Type B pancreatic cell (in vitro differentiated cells): ENCODE data around the gene MRPL52. TPM values are rescaled to one million over a fixed set of nuclear protein-coding genes. Genes with fewer than 3 reads are reported as not detected.
"Not testable (repeated sequence)": the region's sequence is repeated elsewhere in the genome, so short reads cannot be mapped to it uniquely, and the experiment has no call there.

Experiments used
- DNase-seq: peaks from one replicate; pipeline ENCODE4 v3.0.0; 2021; ENCODE audit warnings: mixed read lengths; ENCODE audit not compliant: unreplicated experiment; ENCODE audit errors: extremely low spot score
- H3K27ac Mint-ChIP-seq: 2 replicates; pipeline ENCODE4 v1.8.0; 2021; ENCODE audit warnings: mild to moderate bottlenecking, mixed read lengths
- H3K27me3 Mint-ChIP-seq: 2 replicates; pipeline ENCODE4 v1.8.0; 2021; ENCODE audit warnings: mixed read lengths
- H3K36me3 Mint-ChIP-seq: 2 replicates; pipeline ENCODE4 v1.8.0; 2021; ENCODE audit warnings: mixed read lengths
- H3K4me1 Mint-ChIP-seq: one replicate; pipeline ENCODE4 v1.8.0; 2021; ENCODE audit warnings: mixed read lengths; ENCODE audit not compliant: unreplicated experiment
- H3K4me3 Mint-ChIP-seq: 2 replicates; pipeline ENCODE4 v1.8.0; 2021; ENCODE audit warnings: mild to moderate bottlenecking, mixed read lengths
- H3K9me3 Mint-ChIP-seq: 2 replicates; pipeline ENCODE4 v1.8.0; 2021; ENCODE audit warnings: mixed read lengths
- total RNA-seq: library from RNA; stranded (reverse); gene quantifications from 2 replicates; pipeline ENCODE4 v1.2.1, GENCODE V29; 2021; ENCODE audit warnings: low replicate concordance
- TF ChIP-seq, protein P1 (sequence below): fragments of 200-600 bp; sonication (generic); conservative IDR thresholded peaks from 2 replicates; pipeline ENCODE4 v1.5.0; 2021; ENCODE audit warnings: antibody characterized with exemption, mild to moderate bottlenecking

Gene MRPL52
- total RNA-seq, 1 donor from 2014 or later: 96.6 TPM

DNA sequence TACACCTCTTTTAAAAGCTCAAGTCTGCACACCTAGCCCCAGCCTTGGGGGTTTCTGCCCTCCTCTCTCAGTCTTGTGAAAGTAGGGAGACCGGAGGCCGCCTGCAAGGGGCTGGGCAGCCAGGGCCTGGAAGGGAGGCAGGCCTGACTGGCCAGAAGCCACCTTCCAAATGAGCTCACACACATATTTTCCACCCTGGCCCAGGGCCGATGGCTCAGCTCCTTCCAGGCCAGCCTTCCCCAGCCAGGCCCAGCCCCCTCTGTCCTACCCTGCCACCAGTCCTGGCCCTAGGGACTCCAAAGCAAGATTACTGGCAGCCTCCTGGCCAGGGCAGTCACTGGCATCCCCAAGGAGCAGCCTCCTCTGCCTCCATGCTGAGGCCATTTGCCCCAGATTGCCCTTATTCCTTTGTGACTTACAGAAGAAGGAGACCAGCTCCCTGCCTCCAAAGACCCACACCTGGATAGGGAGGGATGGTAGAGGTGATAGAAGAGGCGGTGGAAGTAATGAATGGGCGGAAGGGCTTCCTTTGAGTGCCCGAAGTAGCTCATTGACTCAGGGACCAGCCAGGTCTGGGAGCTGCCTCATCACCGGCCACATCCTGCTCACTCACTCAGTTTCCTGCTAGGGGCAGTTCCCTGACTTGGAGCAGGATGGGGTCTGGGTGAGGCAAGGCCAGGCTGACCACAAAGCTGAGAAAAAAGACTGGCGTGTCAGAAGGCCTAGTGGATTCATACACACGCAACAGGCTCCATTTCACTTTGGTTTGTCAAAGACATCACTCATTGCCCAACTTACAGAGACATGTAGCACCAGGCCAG, 21.5 kb downstream of the MRPL52 start:
- H3K27ac Mint-ChIP-seq: no peak overlapping the region
- H3K27me3 Mint-ChIP-seq: no peaks in the 10 kb centered on the region
- H3K4me3 Mint-ChIP-seq: no peak overlapping the region
- peaks cover 27% of the 10 kb centered on the region for H3K4me1 Mint-ChIP-seq
- DNase-seq: no peak
- H3K9me3 Mint-ChIP-seq: no peaks in the 10 kb centered on the region
- TF ChIP-seq, protein P1, sequence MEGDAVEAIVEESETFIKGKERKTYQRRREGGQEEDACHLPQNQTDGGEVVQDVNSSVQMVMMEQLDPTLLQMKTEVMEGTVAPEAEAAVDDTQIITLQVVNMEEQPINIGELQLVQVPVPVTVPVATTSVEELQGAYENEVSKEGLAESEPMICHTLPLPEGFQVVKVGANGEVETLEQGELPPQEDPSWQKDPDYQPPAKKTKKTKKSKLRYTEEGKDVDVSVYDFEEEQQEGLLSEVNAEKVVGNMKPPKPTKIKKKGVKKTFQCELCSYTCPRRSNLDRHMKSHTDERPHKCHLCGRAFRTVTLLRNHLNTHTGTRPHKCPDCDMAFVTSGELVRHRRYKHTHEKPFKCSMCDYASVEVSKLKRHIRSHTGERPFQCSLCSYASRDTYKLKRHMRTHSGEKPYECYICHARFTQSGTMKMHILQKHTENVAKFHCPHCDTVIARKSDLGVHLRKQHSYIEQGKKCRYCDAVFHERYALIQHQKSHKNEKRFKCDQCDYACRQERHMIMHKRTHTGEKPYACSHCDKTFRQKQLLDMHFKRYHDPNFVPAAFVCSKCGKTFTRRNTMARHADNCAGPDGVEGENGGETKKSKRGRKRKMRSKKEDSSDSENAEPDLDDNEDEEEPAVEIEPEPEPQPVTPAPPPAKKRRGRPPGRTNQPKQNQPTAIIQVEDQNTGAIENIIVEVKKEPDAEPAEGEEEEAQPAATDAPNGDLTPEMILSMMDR: no peak
- H3K36me3 Mint-ChIP-seq: no peaks in the 10 kb centered on the region

DNA sequence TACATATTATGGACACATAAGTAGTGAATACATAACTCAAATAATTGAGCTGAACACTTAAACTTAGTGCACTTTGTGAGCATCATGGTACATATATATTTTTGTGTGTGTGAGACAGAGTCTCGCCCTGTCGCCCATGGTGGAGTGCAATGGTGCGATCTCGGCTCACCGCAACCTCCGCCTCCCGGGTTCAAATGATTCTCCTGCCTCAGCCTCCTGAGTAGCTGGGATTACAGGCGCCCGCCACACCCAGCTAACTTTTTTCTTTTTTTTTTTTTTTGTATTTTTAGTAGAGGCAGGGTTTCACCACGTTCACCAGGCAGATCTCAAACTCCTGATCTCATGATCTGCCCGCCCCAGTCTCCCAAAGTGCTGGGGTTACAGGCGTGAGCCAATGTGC, 22.5 kb downstream of the MRPL52 start:
- DNase-seq, H3K27me3 Mint-ChIP-seq, H3K36me3 Mint-ChIP-seq, H3K9me3 Mint-ChIP-seq, H3K27ac Mint-ChIP-seq, H3K4me3 Mint-ChIP-seq: not testable (repeated sequence)
- H3K4me1 Mint-ChIP-seq: peaks cover 27% of the 10 kb centered on the region

DNA sequence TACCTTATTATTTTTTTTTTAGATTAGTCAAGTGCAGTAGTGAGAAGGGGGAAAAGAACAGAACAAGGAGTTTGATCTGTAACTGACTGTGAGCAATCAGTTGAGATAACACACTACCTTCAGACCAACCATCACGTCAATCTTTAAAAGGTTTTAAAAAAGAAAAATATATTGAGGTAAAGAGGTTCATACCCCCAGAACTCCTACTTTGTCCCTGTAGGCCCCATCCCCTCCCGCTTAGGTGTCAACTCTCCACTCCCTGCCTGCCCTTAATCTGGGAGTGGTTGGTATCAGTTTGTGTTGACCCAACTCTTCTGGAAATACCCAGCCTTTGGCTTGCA, 22.9 kb downstream of the MRPL52 start:
- Mint-ChIP-seq H3K27ac (peak overlapping the region; percentile 83), H3K4me3 (peak overlapping the region; percentile 80), H3K27me3 (no peaks in the 10 kb centered on the region), H3K36me3 (no peaks in the 10 kb centered on the region), H3K9me3 (no peaks in the 10 kb centered on the region), H3K4me1 (peaks cover 26% of the 10 kb centered on the region)
- no peak for DNase-seq
- TF ChIP-seq, protein P1: no peak

DNA sequence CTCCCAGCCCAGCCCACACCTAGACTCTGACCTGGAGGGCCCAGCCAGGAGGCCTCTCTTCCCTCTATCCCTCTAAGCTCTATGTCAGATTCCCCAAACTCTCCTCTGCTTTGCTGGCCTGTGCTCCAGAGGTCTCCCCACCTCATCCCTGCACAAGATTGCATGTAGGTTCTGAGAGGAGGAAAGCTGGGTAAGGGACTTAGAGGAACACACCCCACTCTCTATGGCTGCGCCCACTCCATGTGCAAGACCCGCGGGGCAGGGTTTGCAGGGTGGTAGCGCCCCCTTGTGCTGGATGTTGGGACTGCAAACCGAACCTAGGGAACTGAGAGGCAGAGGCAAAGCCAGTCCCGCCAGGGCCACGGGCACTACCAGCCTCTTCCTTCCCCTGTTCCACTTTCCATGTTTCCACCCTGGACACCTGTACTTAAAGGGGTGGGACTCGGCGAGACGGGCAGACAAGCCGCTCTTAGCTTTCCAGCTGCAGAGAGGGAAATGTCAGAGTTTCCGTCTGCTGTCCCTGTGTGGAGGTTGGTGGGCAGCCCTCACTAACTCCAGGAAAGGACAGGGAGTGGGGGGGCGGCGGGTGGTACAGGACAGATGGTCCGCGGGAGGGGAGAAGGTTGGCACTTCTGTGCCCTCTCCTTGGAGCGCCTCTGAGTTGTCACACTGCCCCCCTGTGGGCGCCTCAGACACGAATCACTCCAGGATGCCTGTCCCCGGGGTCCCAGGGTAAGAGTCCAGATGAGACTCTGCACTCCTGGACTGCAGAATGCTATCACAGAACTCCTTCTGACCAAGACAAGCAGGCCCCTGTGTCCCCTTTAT, 23.5 kb downstream of the MRPL52 start:
- Mint-ChIP-seq H3K9me3 (no peaks in the 10 kb centered on the region), H3K4me3 (peak overlapping the region; percentile 80), H3K27me3 (no peaks in the 10 kb centered on the region), H3K4me1 (peaks cover 20% of the 10 kb centered on the region), H3K36me3 (no peaks in the 10 kb centered on the region), H3K27ac (peak overlapping the region; percentile 83)
- peak; percentile 96 for DNase-seq
- TF ChIP-seq, protein P1: peak; percentile 95

DNA sequence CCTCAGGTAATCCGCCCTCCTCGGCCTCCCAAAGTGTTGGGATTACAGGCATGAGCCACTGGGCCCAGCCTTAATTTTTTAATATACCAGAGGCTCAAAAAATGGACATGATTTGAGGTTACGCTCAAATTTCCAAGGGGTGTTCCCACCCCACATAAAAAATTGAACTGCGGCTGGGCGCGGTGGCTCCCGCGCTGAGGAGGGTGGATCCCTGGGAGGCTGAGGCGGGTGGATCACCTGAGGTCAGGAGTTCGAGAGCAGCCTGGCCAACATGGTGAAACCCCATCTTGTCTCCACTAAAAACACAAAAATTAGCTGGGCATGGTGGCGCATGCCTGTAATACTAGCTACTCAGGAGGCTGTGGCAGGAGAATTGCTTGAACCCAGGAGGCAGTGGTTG, 24.6 kb downstream of the MRPL52 start:
- H3K27ac Mint-ChIP-seq, H3K27me3 Mint-ChIP-seq, DNase-seq, H3K4me1 Mint-ChIP-seq, H3K4me3 Mint-ChIP-seq, H3K36me3 Mint-ChIP-seq, H3K9me3 Mint-ChIP-seq: not testable (repeated sequence)

DNA sequence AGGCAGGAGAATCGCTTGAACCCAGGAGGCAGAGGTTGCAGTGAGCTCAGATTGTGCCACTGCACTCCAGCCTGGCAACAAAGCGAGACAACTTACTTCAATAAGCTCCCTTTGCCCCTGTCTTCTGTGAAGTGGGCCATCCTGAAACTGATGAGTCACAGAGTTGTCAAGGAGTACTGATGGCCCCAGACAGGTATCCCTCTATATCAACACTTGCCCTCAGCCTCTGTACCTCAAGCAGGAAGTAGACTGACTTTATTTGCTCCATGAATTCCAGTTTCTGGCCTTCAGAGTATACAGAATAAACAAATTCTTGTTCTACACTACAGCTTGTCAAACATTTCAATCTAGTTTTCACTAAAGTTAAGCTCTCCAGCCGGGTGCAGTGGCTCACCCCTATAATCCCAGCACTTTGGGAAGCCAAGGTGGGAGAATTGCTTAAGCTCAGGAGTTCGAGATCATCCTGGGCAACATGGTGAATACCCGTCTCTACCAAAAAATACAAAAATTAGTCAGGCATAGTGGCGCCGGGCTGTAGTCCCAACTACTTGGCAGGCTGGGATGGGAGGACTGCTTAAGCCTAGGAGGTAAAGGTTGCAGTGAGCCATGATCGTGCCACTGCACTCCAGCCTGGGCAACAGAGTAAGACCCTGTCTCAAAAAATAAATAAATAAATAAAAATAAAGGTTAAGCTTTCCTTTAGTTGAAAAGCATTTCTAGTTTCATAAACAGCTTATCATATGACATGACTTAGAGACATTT, 25.5 kb downstream of the MRPL52 start:
- Mint-ChIP-seq H3K9me3 (no peaks in the 10 kb centered on the region), H3K36me3 (no peaks in the 10 kb centered on the region), H3K27ac (peak overlapping the region; percentile 72), H3K4me1 (peaks cover 8% of the 10 kb centered on the region), H3K27me3 (no peaks in the 10 kb centered on the region), H3K4me3 (no peak overlapping the region)
- DNase-seq: no peak
- TF ChIP-seq, protein P1: no peak
